IPS-18c (cell line): ENCODE data around the gene TGM2.
"Not testable (repeated sequence)": the region's sequence is repeated elsewhere in the genome, so short reads cannot be mapped to it uniquely, and the experiment has no call there.

Experiments
- H3K4me3 ChIP-seq: 2 replicates; pipeline ENCODE4 v1.7.0; 2013; ENCODE audit warnings: low read depth, mild to moderate bottlenecking, low read length, moderate library complexity; ENCODE audit not compliant: insufficient read depth
- H3K9me3 ChIP-seq: one replicate; pipeline ENCODE4 v1.6.1; 2013; ENCODE audit warnings: mild to moderate bottlenecking, low read length, moderate library complexity; ENCODE audit not compliant: control insufficient read depth, insufficient read depth

The TGM2 gene

GRCh38 chr20:38107916-38108315, 57.2 kb downstream of the TGM2 start:
- H3K4me3 ChIP-seq, H3K9me3 ChIP-seq: not testable (repeated sequence)

GRCh38 chr20:38107386-38107785, 57.7 kb downstream of the TGM2 start:
- H3K9me3 ChIP-seq, H3K4me3 ChIP-seq: not testable (repeated sequence)

GRCh38 chr20:38106461-38106860, 58.6 kb downstream of the TGM2 start:
- Histone ChIP-seq H3K9me3 (no peaks in the 10 kb centered on the region), H3K4me3 (no peak overlapping the region)

GRCh38 chr20:38104285-38104684, 60.8 kb downstream of the TGM2 start:
- H3K9me3 ChIP-seq = no peaks in the 10 kb centered on the region
- no peak overlapping the region for H3K4me3 ChIP-seq

- not testable (repeated sequence) for H3K4me3 ChIP-seq, H3K9me3 ChIP-seq
Observed at GRCh38 chr20:38102206-38102605, 62.9 kb downstream of the TGM2 start.

GRCh38 chr20:38098952-38099351, 66.1 kb downstream of the TGM2 start:
- Histone ChIP-seq H3K4me3 (no peak overlapping the region), H3K9me3 (no peaks in the 10 kb centered on the region)

GRCh38 chr20:38095017-38095686, 69.9 kb downstream of the TGM2 start:
- no peak overlapping the region for H3K4me3 ChIP-seq
- H3K9me3 ChIP-seq = no peaks in the 10 kb centered on the region

GRCh38 chr20:38094373-38094891, 70.6 kb downstream of the TGM2 start:
- Histone ChIP-seq H3K9me3 (no peaks in the 10 kb centered on the region), H3K4me3 (no peak overlapping the region)

- Histone ChIP-seq H3K9me3 (no peaks in the 10 kb centered on the region), H3K4me3 (no peak overlapping the region)
Observed at GRCh38 chr20:38093641-38094077, 71.4 kb downstream of the TGM2 start.

- Histone ChIP-seq H3K9me3 (no peaks in the 10 kb centered on the region), H3K4me3 (no peak overlapping the region)
Observed at GRCh38 chr20:38092915-38093314, 72.2 kb downstream of the TGM2 start.

- Histone ChIP-seq H3K9me3 (no peaks in the 10 kb centered on the region), H3K4me3 (no peak overlapping the region)
Observed at GRCh38 chr20:38092260-38092857, 72.7 kb downstream of the TGM2 start.

- Histone ChIP-seq H3K9me3 (no peaks in the 10 kb centered on the region), H3K4me3 (no peak overlapping the region)
Observed at GRCh38 chr20:38091441-38092216, 73.4 kb downstream of the TGM2 start.

GRCh38 chr20:38090061-38090460, 75.0 kb downstream of the TGM2 start:
- Histone ChIP-seq H3K9me3 (no peaks in the 10 kb centered on the region), H3K4me3 (no peak overlapping the region)

- H3K4me3 ChIP-seq = no peak overlapping the region
- no peaks in the 10 kb centered on the region for H3K9me3 ChIP-seq
Observed at GRCh38 chr20:38089500-38089899, 75.6 kb downstream of the TGM2 start.

- H3K4me3 ChIP-seq = no peak overlapping the region
- H3K9me3 ChIP-seq = no peaks in the 10 kb centered on the region
Observed at GRCh38 chr20:38085026-38085425, 80.0 kb downstream of the TGM2 start.

- no peak overlapping the region for H3K4me3 ChIP-seq
- no peaks in the 10 kb centered on the region for H3K9me3 ChIP-seq
Observed at GRCh38 chr20:38084425-38084951, 80.6 kb downstream of the TGM2 start.

GRCh38 chr20:38083338-38084048, 81.6 kb downstream of the TGM2 start:
- no peak overlapping the region for H3K4me3 ChIP-seq

More at GRCh38 chr20:38083338-38084048, 81.6 kb downstream of the TGM2 start:
- H3K9me3 ChIP-seq = no peaks in the 10 kb centered on the region
